ENCODE measurements around the gene CRHR1. TPM values are rescaled to one million over a fixed set of nuclear protein-coding genes. Genes with fewer than 3 reads are reported as not detected.

CRHR1 gene
- total RNA-seq, 4 donors from 2014 or later = 0.40 TPM; not detected in 3

DNA sequence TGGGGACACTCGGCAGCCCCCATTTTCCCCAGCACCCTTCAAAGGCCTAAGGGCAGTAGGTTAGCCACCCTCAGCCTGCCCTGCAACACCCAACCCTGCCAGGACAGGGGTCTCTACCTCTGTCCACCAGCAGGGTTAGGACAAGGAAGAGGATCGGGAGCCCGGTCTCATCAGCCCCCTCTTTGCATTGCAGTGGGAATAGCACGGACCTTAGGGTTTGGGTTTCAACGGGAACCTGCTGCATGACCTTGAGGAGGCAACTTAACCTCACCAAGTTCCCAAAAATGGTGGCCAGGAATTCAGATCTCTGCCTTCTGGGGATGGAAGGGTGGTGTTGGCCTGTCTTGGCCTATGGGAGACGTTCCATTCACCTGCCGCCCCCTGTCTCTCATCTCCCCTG is 40.4 kb downstream of the CRHR1 start:
- TF ChIP-seq, protein P1, sequence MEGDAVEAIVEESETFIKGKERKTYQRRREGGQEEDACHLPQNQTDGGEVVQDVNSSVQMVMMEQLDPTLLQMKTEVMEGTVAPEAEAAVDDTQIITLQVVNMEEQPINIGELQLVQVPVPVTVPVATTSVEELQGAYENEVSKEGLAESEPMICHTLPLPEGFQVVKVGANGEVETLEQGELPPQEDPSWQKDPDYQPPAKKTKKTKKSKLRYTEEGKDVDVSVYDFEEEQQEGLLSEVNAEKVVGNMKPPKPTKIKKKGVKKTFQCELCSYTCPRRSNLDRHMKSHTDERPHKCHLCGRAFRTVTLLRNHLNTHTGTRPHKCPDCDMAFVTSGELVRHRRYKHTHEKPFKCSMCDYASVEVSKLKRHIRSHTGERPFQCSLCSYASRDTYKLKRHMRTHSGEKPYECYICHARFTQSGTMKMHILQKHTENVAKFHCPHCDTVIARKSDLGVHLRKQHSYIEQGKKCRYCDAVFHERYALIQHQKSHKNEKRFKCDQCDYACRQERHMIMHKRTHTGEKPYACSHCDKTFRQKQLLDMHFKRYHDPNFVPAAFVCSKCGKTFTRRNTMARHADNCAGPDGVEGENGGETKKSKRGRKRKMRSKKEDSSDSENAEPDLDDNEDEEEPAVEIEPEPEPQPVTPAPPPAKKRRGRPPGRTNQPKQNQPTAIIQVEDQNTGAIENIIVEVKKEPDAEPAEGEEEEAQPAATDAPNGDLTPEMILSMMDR (IDR thresholded peaks at IDR 0.05) = no peak
- no peak for TF ChIP-seq POLR2A (IDR thresholded peaks at IDR 0.05)
- no peaks in the 10 kb centered on the region for H3K4me1 ChIP-seq
- H3K27me3 ChIP-seq = no peaks in the 10 kb centered on the region

DNA sequence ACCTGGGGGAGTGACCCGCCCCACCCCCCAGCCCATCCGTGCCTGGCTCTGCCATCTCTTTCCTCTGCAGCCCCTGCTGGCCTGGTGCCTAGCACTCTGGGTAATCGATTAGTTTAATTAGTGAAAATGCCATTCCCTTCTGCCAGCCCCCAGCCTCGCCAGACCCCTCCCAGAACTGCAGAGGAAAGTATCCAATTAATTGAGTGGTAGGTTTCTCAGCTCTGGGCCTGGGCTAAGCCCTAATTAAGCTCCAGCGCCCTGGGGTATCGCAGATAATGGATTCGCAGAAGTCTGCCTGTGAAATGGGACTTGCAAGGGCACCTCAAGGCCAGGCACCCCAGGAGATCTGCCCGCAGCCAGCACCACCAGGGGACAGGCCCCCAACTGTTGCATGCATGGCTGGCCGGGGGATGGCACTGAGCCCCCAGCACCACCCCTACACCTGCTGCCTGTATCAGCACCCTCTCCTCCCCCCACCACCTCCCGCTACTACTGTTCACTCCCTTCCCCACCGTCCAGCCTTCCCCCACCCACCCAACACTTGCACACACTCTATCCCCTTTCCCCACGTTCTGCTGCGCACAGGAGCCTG is 40.9 kb downstream of the CRHR1 start:
- no peak for DNase-seq
- no peak for TF ChIP-seq POLR2A (IDR thresholded peaks at IDR 0.05)
- TF ChIP-seq, protein P1 (IDR thresholded peaks at IDR 0.05) = no peak

More for the DNA sequence above, 40.4 kb downstream of the CRHR1 start:
- Histone ChIP-seq H3K4me3 (no peak overlapping the region), H3K36me3 (no peaks in the 10 kb centered on the region), H3K27ac (no peak overlapping the region), H3K9me3 (no peaks in the 10 kb centered on the region)
- DNase-seq = no peak

DNA sequence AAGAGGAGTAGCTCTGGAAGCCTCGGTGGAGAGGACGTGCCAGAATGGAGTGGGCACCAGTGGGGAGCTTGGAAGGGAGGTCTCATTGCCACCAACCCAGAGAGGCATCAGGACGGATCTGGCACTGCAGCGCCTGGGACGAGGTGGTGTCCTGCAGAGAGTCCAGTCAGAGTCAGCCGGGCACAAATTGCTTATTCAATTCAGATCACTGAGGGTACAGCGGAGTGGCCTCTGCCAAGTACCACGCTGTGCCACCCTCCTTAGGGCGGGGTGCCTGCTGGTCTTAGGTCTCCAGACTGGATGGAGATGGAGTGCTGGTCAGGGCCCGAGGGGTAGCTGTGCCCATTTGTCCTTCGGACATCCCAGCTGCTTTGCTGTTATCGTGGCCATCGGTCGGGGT is 41.7 kb downstream of the CRHR1 start:
- TF ChIP-seq, protein P1 (IDR thresholded peaks at IDR 0.05) = no peak
- no peak for TF ChIP-seq POLR2A (IDR thresholded peaks at IDR 0.05)
- no peak overlapping the region for H3K27ac ChIP-seq

More for the DNA sequence above, 40.9 kb downstream of the CRHR1 start:
- H3K27ac ChIP-seq = no peak overlapping the region
- H3K4me1 ChIP-seq = no peaks in the 10 kb centered on the region
- H3K27me3 ChIP-seq = no peaks in the 10 kb centered on the region
- no peak overlapping the region for H3K4me3 ChIP-seq
- H3K36me3 ChIP-seq = no peaks in the 10 kb centered on the region
- no peaks in the 10 kb centered on the region for H3K9me3 ChIP-seq

DNA sequence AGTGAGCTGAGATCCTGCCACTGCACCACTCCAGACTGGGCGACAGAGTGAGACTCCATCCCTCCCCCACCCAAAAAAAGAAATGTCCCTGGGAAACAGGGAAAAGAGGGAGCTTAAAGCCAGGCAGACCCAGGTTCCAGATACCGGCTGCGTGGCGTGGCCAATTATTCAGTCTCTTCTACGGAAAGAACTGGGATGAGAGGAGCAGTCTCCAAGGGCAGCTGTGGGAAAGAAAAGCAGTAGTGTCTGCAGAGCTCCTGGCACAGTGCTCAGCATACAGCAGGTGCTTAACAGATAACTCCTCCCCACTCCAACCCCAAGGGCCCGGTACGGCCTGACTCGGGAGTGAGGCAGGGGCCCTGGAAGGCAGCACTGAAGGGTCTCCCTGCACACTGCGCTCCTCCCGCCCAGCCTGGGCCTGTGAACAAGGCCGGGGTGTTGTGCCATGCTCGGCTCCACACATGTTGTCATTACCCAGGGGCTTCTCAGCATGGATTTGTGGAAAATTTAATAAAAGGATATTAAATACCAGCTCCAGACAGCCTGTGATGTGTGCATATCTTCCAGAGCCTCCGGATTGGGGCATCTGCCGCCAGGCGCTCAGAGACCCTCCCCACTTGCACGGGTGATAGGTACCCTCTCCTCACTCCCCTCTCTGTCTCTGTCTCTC is 42.9 kb downstream of the CRHR1 start:
- no peak for TF ChIP-seq POLR2A (IDR thresholded peaks at IDR 0.05)
- TF ChIP-seq, protein P1 (IDR thresholded peaks at IDR 0.05) = no peak
- no peaks in the 10 kb centered on the region for H3K27me3 ChIP-seq
- no peak overlapping the region for H3K4me3 ChIP-seq

More for the DNA sequence above, 41.7 kb downstream of the CRHR1 start:
- Histone ChIP-seq H3K4me1 (no peaks in the 10 kb centered on the region), H3K4me3 (no peak overlapping the region), H3K27me3 (no peaks in the 10 kb centered on the region), H3K36me3 (no peaks in the 10 kb centered on the region), H3K9me3 (no peaks in the 10 kb centered on the region)
- DNase-seq = no peak

DNA sequence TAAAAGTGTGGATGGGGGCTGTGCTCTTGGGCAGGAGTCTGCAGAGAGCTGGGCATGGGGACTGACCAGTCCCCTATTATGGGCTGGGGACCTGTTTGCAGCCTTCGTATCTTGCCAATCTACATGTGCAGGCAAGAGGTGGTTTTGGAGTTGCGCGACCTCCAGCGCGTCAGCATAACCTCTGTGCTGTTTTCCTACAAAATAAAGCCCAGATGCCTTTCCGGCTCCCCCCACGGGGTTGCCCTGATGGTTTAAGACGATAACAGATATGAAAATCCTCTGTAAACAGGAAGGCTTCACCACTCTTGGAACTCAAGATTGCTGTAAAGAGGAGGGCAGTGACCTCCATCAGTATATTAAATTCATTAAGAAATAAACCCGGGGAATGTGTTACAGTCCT is 44.1 kb downstream of the CRHR1 start:
- Histone ChIP-seq H3K27ac (no peak overlapping the region), H3K27me3 (no peaks in the 10 kb centered on the region), H3K4me3 (no peak overlapping the region), H3K36me3 (no peaks in the 10 kb centered on the region), H3K9me3 (no peaks in the 10 kb centered on the region), H3K4me1 (no peaks in the 10 kb centered on the region)
- DNase-seq = no peak
- TF ChIP-seq POLR2A (IDR thresholded peaks at IDR 0.05) = no peak
- TF ChIP-seq, protein P1 (IDR thresholded peaks at IDR 0.05) = no peak

More for the DNA sequence above, 42.9 kb downstream of the CRHR1 start:
- Histone ChIP-seq H3K27ac (no peak overlapping the region), H3K9me3 (no peaks in the 10 kb centered on the region), H3K36me3 (no peaks in the 10 kb centered on the region), H3K4me1 (no peaks in the 10 kb centered on the region)
- DNase-seq = no peak
